K562 (cell line): Measurements from ENCODE around the gene RCOR2. TPM values are rescaled to one million over a fixed set of nuclear protein-coding genes. Genes with fewer than 3 reads are reported as not detected.

Experiments used
- ATAC-seq: fragments of 200-7000 bp; cut with Tn5 transposase; 3 replicates; pipeline ENCODE4 v1.9.1; 2020; ENCODE audit warnings: moderate library complexity
- BruUV-seq: library from RNA; stranded (reverse); fragments of 400-500 nt; replicated peaks from 2 replicates; lab custom pipeline; 2021; lab: Mats Ljungman, UMichigan
- CTCF ChIA-PET: fragments of 300-600 bp; formaldehyde crosslinking; extraction: SDS; loops from one replicate; lab custom pipeline; 2021; ENCODE audit warnings: low intra/inter-chr PET ratio; lab: Yijun Ruan, JAX
- POLR2A ChIA-PET: fragments of 300-600, 350-650 bp; sonication (Branson Sonifier 250); formaldehyde crosslinking; extraction: SDS; loops from one replicate; lab custom pipeline; 2021; ENCODE audit warnings: antibody characterized with exemption, inconsistent platforms; lab: Yijun Ruan, JAX
- DNase-seq, 4 experiments: peaks; one replicate each; pipeline versions ENCODE4 v3.0.0 to v3.0.0-alpha.2; 2011 to 2018; ENCODE audit warnings: low spot score in 3 of 4, mixed read lengths in 3 of 4; ENCODE audit errors: extremely low read depth in 1 of 4
- FAIRE-seq: peaks from 2 replicates; lab custom pipeline; 2011; peaks lifted over from hg19 to GRCh38; lab: Jason Lieb, UNC
- H2AFZ ChIP-seq: 2 replicates; pipeline ENCODE4 v1.6.0; 2011; ENCODE audit warnings: low read depth, low read length, control low read depth, inconsistent platforms
- H3K27ac ChIP-seq: fragments of 200-600 bp; 3 replicates; pipeline ENCODE4 v1.8.0; 2011; ENCODE audit warnings: low read depth, mild to moderate bottlenecking, control low read depth, inconsistent platforms, low read length, moderate library complexity, mixed read lengths; ENCODE audit errors: extremely low read depth
- H3K27me3 ChIP-seq, 2 experiments: fragments of 300-600 bp in 1 of 2; 2 replicates in 1 of 2; 3 replicates in 1 of 2; pipeline versions ENCODE4 v1.6.0 to v1.8.0; 2011; ENCODE audit warnings: inconsistent platforms in 2 of 2, low read length in 2 of 2, mild to moderate bottlenecking in 1 of 2, mixed read lengths in 1 of 2, moderate library complexity in 1 of 2; ENCODE audit not compliant: control insufficient read depth in 2 of 2, insufficient read depth in 2 of 2
- H3K36me3 ChIP-seq: fragments of 300-600 bp; 3 replicates; pipeline ENCODE4 v1.8.0; 2011; ENCODE audit warnings: mild to moderate bottlenecking, low read length, inconsistent platforms; ENCODE audit not compliant: control insufficient read depth, insufficient read depth
- H3K4me1 ChIP-seq, 2 experiments: fragments of 200-600 bp in 1 of 2; replicated peaks in 1 of 2; 2 replicates in 1 of 2; 3 replicates in 1 of 2; pipeline versions ENCODE4 v1.5.1 to v1.8.0; 2011; ENCODE audit warnings: inconsistent platforms in 2 of 2, low read length in 2 of 2, mild to moderate bottlenecking in 1 of 2, mixed read lengths in 1 of 2, moderate library complexity in 1 of 2; ENCODE audit not compliant: control insufficient read depth in 2 of 2, insufficient read depth in 2 of 2
- H3K4me2 ChIP-seq: 2 replicates; pipeline ENCODE4 v1.6.1; 2011; ENCODE audit warnings: low read length, control low read depth, inconsistent platforms, mixed read lengths; ENCODE audit not compliant: insufficient read depth
- H3K4me3 ChIP-seq: fragments of 200-600 bp; sonication (generic), shearing (Covaris generic); 2 replicates; pipeline ENCODE4 v1.5.1; 2016; ENCODE audit warnings: control low read depth, inconsistent platforms
- H3K79me2 ChIP-seq: fragments of 200-600 bp; 3 replicates; pipeline ENCODE4 v1.8.0; 2011; ENCODE audit warnings: low read length, inconsistent platforms; ENCODE audit not compliant: control insufficient read depth, insufficient read depth
- H3K9ac ChIP-seq, 2 experiments: 2 replicates each; pipeline versions ENCODE4 v1.6.0 to v1.6.1; 2011; ENCODE audit warnings: low read depth in 2 of 2, low read length in 2 of 2, control low read depth in 1 of 2, inconsistent platforms in 1 of 2, mild to moderate bottlenecking in 1 of 2, mixed read lengths in 1 of 2; ENCODE audit not compliant: insufficient read depth in 1 of 2
- H3K9me1 ChIP-seq: one replicate; pipeline ENCODE4 v1.6.0; 2011; ENCODE audit warnings: inconsistent platforms, mild to moderate bottlenecking, low read length, moderate library complexity; ENCODE audit not compliant: control insufficient read depth, insufficient read depth
- H3K9me3 ChIP-seq: replicated peaks from 2 replicates; pipeline ENCODE4 v1.5.1; 2011; ENCODE audit warnings: low read depth, low read length, inconsistent platforms; ENCODE audit not compliant: control insufficient read depth, insufficient read depth
- H4K20me1 ChIP-seq: replicated peaks from 2 replicates; pipeline ENCODE4 v1.6.1; 2011; ENCODE audit warnings: low read length, inconsistent platforms, mixed read lengths; ENCODE audit not compliant: control insufficient read depth, insufficient read depth
- KAT7 ChIP-seq: sonication (generic); formaldehyde crosslinking; IDR thresholded peaks from 2 replicates; pipeline ENCODE4 v1.8.0; 2022; ENCODE audit warnings: missing genetic modification reagents, mild to moderate bottlenecking, borderline replicate concordance
- POLR2G ChIP-seq: fragments of 200-400 bp; formaldehyde crosslinking; IDR thresholded peaks from 2 replicates; pipeline ENCODE4 v1.6.1; 2017; ENCODE audit warnings: low read depth, mild to moderate bottlenecking, antibody characterized with exemption, low read length, moderate library complexity
- SAFB ChIP-seq: fragments of 200-400 bp; formaldehyde crosslinking; IDR thresholded peaks from 2 replicates; pipeline ENCODE4 v1.6.1; 2017; ENCODE audit warnings: low read depth, low read length, borderline replicate concordance
- TRIM28 ChIP-seq: fragments of 450-650 bp; IDR thresholded peaks from 2 replicates; pipeline ENCODE4 v1.6.1; 2017
- WGBS: fragments of 100-300 bp; shearing (Covaris generic); methylation state at CpG from one replicate; pipeline ENCODE4 v1.1.6; 2016; ENCODE audit warnings: low coverage, mixed read lengths; ENCODE audit not compliant: insufficient coverage; ENCODE audit errors: missing lambda C conversion rate; 5-methylcytosine and 5-hydroxymethylcytosine counted together
- in situ Hi-C: fragments of 300-500 bp; cut with MboI; formaldehyde crosslinking; loops from 4 replicates; pipeline ENCODE4 v1.15.0; 2018; ENCODE audit warnings: inconsistent platforms, mixed read lengths
- intact Hi-C: fragments of 100-400 bp; cut with micrococcal nuclease; formaldehyde crosslinking; loops from 2 replicates; pipeline ENCODE4 v1.14.2; 2022
- polyA plus RNA-seq, 8 experiments: library from polyadenylated mRNA; depleted of rRNA in 4 of 8; stranded (reverse) in 5 of 8; unstranded in 3 of 8; fragments of >200 nt; fragmentation: Nextera tagmentation in 2 of 8; fragmentation: Illumina TruSeq in 1 of 8; extraction: Ambion mirVana in 2 of 8; extraction: Trizol in 1 of 8; gene quantifications; 2 replicates each; pipeline versions ENCODE4 v1.2.1 to v1.2.3, GENCODE V29; 2011 to 2014; ENCODE audit warnings: inconsistent platforms in 1 of 8, missing spikeins in 1 of 8
- total RNA-seq, 7 experiments: library from RNA; depleted of rRNA in 6 of 7; stranded (reverse); fragments of >200 nt in 6 of 7; fragmentation: Illumina TruSeq in 2 of 7; extraction: Trizol in 2 of 7; gene quantifications; 2 replicates each; pipeline versions ENCODE4 v1.2.1 to v1.2.3, GENCODE V29; 2011 to 2021; ENCODE audit warnings: low replicate concordance in 1 of 7

Gene RCOR2
- total and polyA plus RNA-seq, 9 of the 15 experiments (the other 6 are each of a cell fraction or from before 2014, with no cell fraction given), result 0.04 to 6.5 (median 2.5) TPM; not detected in 1

GRCh38 chr11:63904743-63905142 is 12.2 kb downstream of the RCOR2 start:
- WGBS, result 93% methylated on average over 12 of the region's 13 CpGs
- DNase-seq (no peak), ATAC-seq (no peak), FAIRE-seq (no peak)
- peaks cover 93% of the 10 kb centered on the region; the same call in 2 of the 3 replicates for H3K36me3 ChIP-seq
- no peak overlapping the region for H3K4me3 ChIP-seq
- POLR2A ChIA-PET, result no interaction called here
- no TSS peak for BruUV-seq
- H2AFZ ChIP-seq, result no peak overlapping the region
- H3K9ac ChIP-seq, result 0 out of 4 replicates have a peak overlapping the region, but pooled peaks of 1 of the 2 experiments have one; percentile 16
- H3K4me1 ChIP-seq, result peaks cover 0 to 31% of the 10 kb centered on the region in 2 experiments; a peak in 2 of 5 replicates
- H3K79me2 ChIP-seq, result no peaks in the 10 kb centered on the region
- no peak for TF ChIP-seq SAFB
- TF ChIP-seq POLR2G, result peak; percentile 48
- TF ChIP-seq, all 486 proteins: peak for 1
- intact Hi-C loops (no loop called here), in situ Hi-C loops (no loop called here)
- Histone ChIP-seq H4K20me1 (0 out of 2 replicates have a peak, but pooled peaks cover 11% of the 10 kb centered on the region), H3K9me3 (no peaks in the 10 kb centered on the region), H3K27me3 (no peaks in the 10 kb centered on the region), H3K27ac (no peak overlapping the region), H3K9me1 (no peaks in the 10 kb centered on the region), H3K4me2 (no peak overlapping the region)
- CTCF ChIA-PET, result no interaction called here

GRCh38 chr11:63903884-63904283 is 13.1 kb downstream of the RCOR2 start:
- intact Hi-C loops (no loop called here), in situ Hi-C loops (no loop called here)
- CTCF ChIA-PET, result no interaction called here
- Histone ChIP-seq H3K27ac (no peak overlapping the region), H3K4me1 (peaks cover 0 to 23% of the 10 kb centered on the region in 2 experiments; a peak in 2 of 5 replicates), H3K9me3 (no peaks in the 10 kb centered on the region), H4K20me1 (0 out of 2 replicates have a peak, but pooled peaks cover 11% of the 10 kb centered on the region), H3K9me1 (no peaks in the 10 kb centered on the region), H3K79me2 (no peaks in the 10 kb centered on the region), H3K27me3 (no peaks in the 10 kb centered on the region), H3K4me2 (no peak overlapping the region), H3K4me3 (no peak overlapping the region), H3K9ac (no peak overlapping the region), H3K36me3 (peaks cover 94% of the 10 kb centered on the region; the same call in 2 of the 3 replicates), H2AFZ (no peak overlapping the region)
- no peak for DNase-seq
- 96% methylated on average over 14 of the region's 14 CpGs for WGBS
- no peak for ATAC-seq
- no TSS peak for BruUV-seq
- TF ChIP-seq TRIM28 (no peak), KAT7 (CRISPR knock-in tag) (no peak)
- POLR2A ChIA-PET, result no interaction called here
- no peak for FAIRE-seq
